Dermis microvascular lymphatic vessel endothelial cell (primary cell): ENCODE results near the gene MARK2. TPM values are rescaled to one million over a fixed set of nuclear protein-coding genes. Genes with fewer than 3 reads are reported as not detected.

ENCODE experiments used
- DNase-seq, 2 donors: peaks; one replicate each; pipeline versions ENCODE4 v3.0.0 to v3.0.0-alpha.2; 2010; ENCODE audit warnings: low read depth in 2 of 2
- total RNA-seq: library from RNA; depleted of rRNA; stranded (reverse); fragments of >200 nt; gene quantifications from 2 replicates; pipeline ENCODE4 v1.2.1, GENCODE V29; 2014

Gene MARK2
- total RNA-seq, 1 donor from 2014 or later: 7.8 TPM

DNA sequence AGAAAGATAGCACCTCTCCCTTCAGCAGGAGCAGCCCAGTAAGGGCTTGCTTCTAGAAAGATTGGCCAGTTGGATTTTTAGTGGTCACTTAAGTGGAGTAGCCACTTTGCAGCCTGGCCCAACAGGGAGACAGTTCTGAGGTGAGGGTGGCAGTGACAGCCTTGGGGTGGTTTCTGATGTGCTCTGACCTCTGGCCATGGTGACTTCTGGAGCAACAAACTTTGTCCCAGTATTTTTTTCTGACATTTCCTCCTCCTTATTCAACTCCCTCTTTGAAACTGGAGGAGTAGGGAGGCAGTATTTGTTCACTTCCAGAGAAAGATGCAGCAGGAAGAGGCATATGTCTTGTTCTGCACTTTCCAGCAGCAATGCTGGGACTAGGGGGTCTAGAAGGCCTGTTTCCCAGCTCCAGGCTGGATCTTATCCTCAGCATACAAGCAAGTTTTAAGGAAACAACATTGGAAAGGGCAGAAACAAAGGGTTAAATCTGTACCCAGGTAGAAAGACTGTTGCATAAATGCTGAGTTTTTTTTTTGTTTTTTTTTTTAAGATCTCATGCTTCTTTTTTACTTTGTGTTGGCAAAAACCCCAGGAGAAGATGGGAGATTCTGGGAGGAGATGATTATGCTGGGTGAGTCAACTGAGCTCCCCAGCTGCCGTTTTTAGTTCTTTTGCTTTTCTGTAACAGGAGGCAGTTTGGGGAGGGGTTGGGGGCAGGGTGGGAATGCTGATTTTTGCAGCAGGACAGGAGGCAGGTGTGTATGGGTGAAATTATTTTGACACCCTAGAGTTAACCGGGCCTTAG lies 40.9 kb downstream of the MARK2 start:
- no peak for DNase-seq

DNA sequence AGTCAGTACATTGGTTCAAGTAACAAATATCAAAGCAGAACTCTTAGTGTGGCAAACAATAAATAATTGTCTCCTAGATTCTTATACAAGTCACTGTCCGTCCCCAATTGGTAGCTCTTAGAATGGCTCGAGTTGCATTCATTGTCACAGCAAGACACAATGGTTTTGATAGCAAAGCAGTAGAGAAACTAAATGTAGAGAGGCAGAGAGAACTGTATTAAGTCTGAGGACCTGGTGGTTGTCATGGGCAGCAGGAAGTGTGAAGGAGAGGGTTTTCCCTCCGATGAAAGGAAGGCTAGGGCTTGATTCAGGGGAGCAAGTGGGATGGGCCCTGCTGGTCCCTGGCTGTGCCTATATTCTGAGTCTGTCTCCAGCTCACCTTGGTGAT lies 41.5 kb downstream of the MARK2 start:
- DNase-seq: no peak

DNA sequence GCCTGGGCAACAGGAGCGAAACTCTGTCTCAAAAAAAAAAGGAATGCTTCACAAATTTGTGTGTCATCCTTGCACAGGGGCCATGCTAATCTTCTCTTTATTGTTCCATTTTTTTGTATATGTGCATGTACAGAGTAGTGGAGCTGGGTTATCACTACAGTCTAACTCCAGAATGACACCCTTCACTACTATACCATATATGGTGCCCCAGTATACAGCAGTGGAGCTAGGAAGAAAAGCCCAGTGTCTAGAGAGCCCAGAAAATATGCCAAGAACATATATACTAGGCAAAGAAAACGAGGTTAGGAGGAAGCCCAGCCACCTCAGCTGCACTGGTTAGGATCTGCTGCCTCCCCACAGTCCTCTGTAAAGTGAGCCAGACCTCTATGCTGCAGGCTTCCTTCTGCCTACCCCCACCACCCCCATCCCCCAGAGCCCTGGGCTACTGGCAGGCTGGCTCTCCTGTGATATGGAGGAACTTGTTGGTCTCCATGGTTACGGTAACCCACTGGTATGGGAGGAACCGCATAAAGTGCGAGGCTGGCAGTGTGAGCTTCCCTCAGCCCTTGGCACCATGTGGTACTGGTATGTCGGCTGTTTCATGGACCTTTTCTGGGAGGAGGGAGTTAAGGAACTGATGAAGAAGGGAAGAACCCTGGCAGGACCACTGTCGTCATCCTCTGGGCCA lies 43.8 kb downstream of the MARK2 start:
- DNase-seq: no peak

DNA sequence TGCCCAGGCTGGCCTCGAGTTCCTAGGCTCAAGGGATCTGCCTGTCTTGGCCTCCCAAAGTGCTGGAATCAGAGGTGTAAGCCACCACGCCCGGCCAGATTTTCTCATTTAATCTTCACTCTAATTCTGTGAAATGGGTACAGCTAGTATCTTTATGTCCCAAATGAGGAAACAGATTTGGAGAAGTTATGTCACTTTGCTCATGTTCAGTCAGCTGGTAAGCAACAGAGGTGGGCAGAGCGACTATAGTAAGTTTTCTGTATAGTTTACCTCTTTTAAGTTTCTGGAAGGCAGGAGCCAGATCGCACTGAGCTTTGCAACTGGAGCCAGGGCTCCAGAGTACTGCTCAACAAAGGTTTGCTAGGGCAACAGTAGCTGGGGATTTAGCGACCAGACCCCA lies 44.9 kb downstream of the MARK2 start:
- DNase-seq: no peak

DNA sequence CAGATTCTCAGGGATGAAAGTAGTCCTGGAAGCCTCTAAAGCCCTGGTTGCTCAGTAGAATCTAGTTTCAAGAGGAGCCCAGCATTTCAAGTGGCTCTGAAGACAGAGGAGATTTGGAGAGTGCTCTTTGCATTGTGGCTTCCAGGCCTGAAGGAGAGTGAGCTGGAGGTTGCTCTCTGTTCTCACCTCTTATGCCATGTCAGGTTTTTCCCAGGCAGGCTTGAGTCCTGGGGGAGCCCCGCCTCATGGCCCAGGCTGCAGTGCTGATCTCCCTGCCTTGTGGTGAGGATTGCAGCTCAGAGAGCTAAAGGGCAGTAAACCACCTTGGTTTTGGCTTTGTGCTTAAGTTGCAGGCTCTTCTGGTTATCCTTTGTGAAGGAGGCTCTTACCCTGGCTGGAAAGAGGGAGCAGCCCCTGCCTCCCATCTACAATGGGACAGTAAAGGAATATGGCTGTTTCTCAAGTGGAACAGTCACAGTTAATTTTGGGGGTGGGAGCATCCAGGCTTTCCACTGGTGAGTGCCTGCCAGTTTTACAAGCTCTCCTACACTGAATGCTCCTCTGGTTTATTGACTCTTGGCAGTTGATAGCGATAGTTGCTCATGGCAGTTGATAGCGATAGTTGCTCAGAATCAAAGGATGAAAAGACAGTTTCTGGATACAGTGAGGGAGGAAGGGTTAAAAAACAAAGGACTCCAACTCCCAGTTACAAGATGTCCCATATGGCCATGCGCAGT lies 45.5 kb downstream of the MARK2 start:
- no peak for DNase-seq

DNA sequence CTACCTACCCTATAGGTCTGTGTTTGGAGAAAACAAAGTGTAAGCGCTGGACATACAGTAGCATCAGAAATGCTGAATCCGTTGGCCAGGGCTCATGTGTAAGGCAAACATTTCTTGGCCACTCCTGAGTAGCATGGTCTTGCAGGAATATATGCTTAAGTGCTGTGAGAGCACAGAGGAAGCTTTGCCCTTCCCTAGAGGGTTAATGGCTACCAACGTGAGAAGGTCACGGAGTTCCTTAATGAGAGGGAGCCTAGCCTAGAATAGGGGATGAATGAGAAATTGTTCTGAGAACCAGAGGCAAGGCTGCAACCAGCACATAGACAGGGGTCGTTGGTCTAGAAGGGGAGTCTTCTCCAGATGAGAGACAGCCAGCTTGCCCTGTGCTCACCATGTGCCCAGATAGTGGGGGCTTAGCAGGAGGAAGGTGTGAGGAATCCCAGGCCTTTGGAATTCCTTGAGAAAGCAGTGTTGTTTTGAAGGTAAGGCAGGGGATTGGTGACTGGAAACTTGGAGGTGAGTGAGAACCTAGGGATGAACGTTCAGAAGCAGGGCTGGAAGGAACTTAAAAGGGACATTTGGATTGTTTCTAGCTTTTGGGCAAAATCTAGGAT lies 48.6 kb downstream of the MARK2 start:
- DNase-seq: no peak

DNA sequence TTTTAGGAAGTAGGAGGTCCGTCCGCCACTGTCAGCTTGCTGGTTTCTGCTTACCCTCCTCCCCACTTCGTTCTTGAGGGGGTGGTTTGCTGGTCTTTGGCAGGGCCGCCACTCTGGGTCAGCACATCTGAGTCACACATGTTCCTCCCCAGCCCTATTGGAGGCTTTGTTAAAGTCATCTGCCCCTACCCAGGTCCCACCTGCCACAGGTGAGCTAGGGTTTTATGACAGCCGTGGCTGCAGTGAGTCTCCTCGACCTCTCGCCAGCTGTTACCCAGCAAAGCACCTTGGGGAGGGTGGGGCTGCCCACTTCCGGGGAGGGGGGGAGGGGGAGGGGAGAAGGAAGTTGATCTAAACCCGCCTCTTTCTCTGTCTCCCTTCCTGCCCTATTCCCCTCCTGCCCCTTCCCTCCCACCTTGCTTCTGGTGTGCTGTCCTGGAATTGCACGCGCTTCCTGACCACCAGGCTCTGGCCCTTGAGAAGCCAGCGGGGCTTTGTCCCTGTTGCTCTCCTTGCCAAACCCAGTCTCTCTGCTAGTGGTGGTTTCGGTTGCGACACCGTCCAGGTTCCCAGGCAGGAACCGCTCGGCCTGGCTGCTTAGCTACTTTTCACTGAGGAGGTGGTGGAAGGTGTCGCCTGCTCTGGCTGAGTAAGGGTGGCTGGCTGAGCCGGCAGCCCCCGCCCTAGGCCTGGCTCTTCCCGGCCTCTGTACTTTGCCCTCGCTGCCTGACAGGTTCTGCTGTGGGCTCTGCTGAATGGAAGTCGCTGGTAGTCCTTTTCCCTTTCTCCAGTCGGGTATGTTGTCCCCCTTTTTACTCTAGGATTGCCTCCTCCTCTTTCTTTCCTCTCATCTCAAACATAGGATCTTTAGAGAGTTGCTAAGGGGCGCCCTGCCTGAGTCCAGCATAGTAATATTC lies 49.5 kb downstream of the MARK2 start:
- peak in 1 of 2 donors; percentile 30 for DNase-seq

DNA sequence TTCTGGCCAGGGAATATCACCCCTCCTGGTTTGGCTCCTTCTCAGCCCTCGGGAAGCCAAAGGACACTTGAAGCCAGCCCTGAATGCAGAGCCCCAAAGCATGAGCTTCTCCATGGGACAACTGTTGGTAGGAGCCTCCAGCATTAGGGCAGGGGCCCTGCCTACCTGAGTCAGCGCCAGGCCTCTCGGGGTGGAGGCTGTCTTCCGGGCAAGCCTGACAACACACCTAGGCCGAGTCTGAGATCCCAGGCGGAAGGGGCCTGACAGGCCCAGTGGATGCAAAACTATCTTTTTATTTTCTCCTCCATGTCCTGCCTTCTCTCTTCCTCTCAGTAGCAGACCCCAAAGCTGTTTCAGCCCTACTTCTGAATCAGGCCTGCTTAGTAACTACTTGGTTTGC lies 50.4 kb downstream of the MARK2 start:
- no peak for DNase-seq

DNA sequence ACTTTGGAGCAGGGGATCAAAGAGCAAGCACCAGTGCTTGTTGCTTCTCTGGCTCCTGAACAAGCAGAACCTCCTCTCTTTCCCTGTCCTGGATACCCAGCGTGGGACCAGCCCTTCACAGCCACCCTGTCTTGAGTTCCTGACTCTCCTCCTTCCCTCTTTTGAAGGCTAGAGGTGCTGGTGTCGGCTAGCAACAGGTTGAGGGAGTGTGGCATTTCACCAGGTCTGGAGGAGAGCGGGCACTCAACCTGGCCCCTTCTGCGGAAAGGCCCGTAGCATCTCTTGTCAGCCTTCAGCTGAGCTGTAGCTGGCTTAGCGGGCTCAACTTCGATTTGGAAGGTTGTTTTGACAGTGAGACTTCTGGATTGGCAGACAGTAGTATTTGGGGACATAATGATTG lies 51.5 kb downstream of the MARK2 start:
- no peak for DNase-seq

DNA sequence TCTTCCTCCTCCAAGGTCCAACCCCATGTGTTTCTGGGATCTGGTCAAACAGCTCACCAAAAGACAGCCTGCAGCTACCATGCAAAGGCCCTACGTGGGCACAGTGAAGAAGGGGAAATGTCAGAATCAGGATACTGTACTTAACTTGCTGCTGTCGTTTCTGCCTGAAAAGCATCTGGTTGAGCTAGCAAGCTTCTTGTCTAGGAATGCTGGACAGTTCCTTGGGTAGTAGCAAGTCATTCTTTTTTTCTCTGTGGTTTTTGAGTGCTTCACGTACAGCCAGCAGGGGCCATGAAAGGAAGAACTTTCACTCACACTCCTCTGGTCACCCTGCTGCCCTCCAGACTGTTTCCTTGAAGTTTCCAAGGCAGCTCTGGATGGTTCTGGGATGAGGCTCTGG lies 53.3 kb downstream of the MARK2 start:
- no peak for DNase-seq

DNA sequence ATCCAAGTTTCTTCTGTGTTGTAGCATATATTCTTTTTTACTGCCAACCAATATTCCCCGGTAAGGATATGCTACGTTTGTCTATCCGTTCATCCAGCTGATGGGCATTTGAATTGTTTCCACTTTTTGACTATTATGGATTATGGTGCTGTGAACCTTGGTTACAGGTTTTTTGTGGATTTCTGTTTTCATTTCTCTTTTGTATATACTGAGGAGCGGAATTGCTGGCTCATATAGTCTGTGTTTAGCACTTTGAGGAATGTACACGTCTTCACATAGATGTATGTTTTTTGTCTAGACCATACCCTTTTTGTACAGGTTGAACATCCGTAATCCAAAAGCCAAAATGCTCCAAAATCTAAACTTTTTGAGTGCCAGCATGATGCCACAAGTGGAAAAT lies 54.4 kb downstream of the MARK2 start:
- DNase-seq: no peak

DNA sequence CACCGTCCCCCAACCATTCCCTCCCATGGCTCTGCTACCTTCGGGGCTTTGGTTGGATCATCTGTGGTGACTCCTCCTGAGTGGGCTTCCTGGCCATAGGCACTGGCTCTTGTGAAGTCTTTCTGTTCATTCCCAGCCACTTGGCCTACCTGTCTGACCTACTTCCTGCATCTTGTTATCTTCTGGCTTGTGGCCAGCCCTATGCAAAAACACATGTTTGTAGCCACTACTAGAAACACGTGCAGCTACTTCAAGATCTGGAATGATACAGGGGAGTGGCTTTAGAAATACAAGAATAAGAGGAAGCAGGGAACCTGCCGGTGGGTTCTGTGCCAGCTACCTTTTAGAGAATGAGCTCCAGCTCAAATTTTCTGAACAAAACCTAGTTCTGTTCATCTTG lies 57.2 kb downstream of the MARK2 start:
- no peak for DNase-seq

DNA sequence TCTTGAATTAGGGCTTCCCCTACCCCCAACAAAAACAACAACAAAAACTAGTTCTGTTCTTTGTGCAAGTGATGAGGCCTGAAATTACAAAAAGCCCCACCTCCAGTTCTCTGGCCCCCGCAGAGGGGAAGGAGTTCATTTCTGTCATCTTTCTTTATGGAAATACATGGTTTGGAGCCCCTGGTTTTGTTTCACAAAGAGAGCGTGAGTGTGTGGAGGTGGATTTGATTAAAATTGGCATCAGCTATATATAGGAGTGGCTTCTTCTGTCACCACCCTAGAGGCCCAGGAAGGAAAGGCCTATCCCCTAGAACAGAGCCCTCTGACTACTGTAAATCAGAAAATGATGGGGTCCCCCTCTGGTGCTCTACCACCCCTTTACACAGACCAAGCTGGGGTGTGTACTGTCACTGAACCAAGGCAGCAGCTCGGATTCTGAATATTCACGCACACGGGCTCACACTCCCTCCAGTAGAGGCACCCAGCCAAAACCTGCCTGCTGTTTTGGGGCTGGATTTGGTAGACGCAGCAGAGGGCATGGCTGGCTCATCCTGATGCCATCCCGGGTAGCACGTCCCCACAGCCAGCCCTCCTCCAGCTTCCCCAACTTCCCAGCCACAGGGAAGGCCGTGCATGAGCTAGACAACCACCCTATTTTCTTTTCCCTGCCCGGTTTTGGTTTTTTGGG lies 58.7 kb downstream of the MARK2 start:
- no peak for DNase-seq

DNA sequence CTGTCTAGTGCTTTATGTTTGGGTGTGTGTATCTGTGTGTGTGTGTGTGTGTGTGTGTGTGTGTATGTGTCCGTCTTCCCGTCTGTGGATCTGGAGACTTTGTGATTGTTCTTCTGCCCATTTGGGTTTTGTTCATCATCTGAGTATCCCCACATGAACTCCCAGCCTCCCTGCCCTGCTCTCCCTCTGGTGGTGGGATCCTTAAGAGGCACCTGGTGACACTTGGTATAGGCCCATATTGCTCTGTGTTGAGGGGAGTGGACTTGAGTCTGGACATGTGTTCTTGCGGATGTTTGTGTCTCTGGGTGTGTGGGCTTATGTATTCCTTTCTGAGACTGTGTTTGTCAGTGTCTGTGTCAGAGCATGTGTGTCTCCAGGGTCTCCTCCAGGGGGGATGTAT lies 62.8 kb downstream of the MARK2 start:
- peak in 1 of 2 donors; percentile 33 for DNase-seq

DNA sequence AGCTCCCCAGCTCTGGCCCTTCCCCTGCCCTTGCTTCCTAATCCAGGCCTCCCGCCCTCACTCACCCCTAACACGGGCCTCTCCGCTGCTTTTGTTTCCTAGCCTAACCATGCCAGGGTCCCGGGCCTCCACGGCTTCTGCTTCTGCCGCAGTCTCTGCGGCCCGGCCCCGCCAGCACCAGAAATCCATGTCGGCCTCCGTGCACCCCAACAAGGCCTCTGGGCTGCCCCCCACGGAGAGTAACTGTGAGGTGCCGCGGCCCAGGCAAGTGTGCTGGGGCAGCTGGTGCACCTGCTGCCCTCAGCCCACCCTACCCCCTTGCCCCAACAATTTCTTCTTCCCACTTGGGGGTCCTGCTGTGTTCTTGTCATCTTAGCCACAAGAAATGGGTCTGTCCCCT lies 65.0 kb downstream of the MARK2 start:
- DNase-seq: no peak

DNA sequence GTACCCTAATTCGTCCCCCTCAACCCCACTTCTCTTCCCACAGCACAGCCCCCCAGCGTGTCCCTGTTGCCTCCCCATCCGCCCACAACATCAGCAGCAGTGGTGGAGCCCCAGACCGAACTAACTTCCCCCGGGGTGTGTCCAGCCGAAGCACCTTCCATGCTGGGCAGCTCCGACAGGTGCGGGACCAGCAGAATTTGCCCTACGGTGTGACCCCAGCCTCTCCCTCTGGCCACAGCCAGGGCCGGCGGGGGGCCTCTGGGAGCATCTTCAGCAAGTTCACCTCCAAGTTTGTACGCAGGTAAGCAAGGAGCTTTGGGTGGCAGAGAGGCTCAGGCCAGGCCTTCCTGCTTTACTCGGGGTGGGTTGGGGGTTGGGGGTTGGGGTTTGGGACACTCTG lies 65.8 kb downstream of the MARK2 start:
- no peak for DNase-seq

DNA sequence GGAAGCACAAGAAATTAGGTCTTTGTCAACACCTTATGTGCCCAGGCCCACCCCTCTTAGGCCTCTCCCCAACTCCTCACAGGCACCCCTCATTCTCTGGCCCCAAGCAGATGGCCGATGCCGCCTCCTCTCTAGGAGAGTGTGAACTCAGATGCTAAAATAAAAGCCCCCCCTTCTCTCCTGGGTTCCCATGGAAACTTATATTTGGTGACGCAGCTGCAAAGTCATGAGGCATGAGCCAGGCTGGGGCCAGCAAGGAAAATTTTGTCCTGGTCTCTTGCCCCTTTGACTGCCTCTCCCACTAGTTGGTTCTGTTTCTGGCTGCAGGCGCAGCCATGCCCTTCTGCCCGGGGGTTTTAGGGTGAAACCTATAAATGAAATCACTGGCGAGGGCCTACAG lies 66.3 kb downstream of the MARK2 start:
- DNase-seq: no peak

DNA sequence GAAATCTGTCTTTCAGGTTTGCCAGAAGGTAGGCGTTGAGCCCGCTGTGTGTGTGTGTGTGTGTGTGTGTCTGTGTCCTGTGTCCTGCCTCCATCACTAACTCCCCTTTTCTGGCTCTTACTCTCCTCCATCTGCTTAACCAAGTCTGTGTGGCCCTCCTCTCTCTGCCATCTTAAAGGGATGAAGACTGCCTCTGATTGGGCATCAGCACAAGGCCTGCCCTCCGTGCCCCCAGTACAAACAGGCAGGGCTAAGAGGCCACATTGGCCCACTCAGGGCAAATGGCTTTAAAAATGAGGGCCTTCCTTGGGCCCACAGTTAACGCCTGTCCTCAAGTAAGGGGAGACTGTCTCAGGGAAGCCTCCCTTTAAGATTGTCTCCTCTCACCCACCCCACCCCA lies 67.2 kb downstream of the MARK2 start:
- no peak for DNase-seq

DNA sequence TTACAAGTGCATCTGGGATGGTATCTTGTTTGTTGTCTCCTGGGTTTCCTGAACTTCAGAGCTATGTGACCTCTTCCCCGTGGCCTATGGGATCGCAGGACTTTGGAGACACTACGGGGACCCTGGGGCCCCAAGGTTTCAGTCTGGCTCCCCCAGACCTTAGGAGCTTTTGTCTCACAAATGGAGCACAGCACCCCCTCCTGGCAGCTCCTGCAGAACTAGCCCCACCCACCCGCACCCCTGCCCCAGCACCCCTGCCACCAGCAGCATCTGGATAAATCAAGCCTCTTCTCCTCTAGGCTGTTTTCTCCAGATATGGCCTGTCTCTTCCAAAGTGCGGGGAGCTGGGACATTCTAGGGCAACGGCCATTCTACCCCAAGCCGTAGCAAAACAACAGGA lies 67.7 kb downstream of the MARK2 start:
- peak in 1 of 2 donors; percentile 45 for DNase-seq

DNA sequence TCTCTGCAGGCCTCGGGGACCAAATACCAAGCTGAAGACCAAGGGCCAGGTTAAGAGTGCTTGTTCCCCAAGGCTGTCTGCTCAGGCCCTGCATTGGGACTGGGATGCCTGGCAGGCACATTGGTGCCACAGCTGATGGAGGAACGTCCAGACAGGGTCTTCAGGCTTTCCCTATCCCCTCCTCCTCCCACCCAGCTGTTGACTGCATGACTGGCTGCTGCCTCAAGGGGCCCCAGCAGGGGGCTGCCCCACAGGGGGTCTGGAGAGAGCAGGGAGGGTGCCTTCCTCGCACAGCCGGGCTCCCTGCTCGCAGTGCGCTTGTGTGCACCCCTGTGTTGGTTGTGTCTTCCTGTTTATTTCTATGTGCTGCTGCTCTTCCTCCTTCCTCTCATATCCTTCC lies 68.2 kb downstream of the MARK2 start:
- DNase-seq: no peak
